ENCODE measurements around the gene ACSL3.
A peak's percentile ranks its signal among the peaks of the same experiment; 100 is the strongest.
"Not testable (repeated sequence)": the region's sequence is repeated elsewhere in the genome, so short reads cannot be mapped to it uniquely, and the experiment has no call there.

ACSL3 gene

GRCh38 chr2:222912117-222912516 is 51.3 kb downstream of the ACSL3 start:
- DNase-seq (ENCODE audit: low read depth in 2 of 2): no peak

GRCh38 chr2:222912776-222913175 is 51.9 kb downstream of the ACSL3 start:
- no peak for DNase-seq (ENCODE audit: low read depth in 2 of 2)

GRCh38 chr2:222915092-222915957 is 54.5 kb downstream of the ACSL3 start:
- DNase-seq (ENCODE audit: low read depth in 2 of 2): no peak

- no peak for DNase-seq (ENCODE audit: low read depth in 2 of 2)
These were observed 55.7 kb downstream of the ACSL3 start for GRCh38 chr2:222916229-222917197.

GRCh38 chr2:222917212-222917611 is 56.4 kb downstream of the ACSL3 start:
- DNase-seq (ENCODE audit: low read depth in 2 of 2): not testable (repeated sequence)

- DNase-seq (ENCODE audit: low read depth in 2 of 2): no peak
These were observed 59.1 kb downstream of the ACSL3 start for GRCh38 chr2:222919841-222920526.

GRCh38 chr2:222920657-222921186 is 59.9 kb downstream of the ACSL3 start:
- no peak for DNase-seq (ENCODE audit: low read depth in 2 of 2)

- no peak for DNase-seq (ENCODE audit: low read depth in 2 of 2)
These were observed 61.4 kb downstream of the ACSL3 start for GRCh38 chr2:222922019-222922800.

- DNase-seq (ENCODE audit: low read depth in 2 of 2): no peak
These were observed 66.1 kb downstream of the ACSL3 start for GRCh38 chr2:222926915-222927314.

GRCh38 chr2:222927600-222927999 is 66.8 kb downstream of the ACSL3 start:
- DNase-seq (ENCODE audit: low read depth in 2 of 2): no peak

GRCh38 chr2:222928335-222928734 is 67.5 kb downstream of the ACSL3 start:
- DNase-seq (ENCODE audit: low read depth in 2 of 2): no peak

GRCh38 chr2:222930862-222931261 is 70.0 kb downstream of the ACSL3 start:
- no peak for DNase-seq (ENCODE audit: low read depth in 2 of 2)

- DNase-seq (ENCODE audit: low read depth in 2 of 2): no peak
These were observed 70.8 kb downstream of the ACSL3 start for GRCh38 chr2:222931659-222932058.

- DNase-seq (ENCODE audit: low read depth in 2 of 2): no peak
These were observed 72.6 kb downstream of the ACSL3 start for GRCh38 chr2:222933458-222933857.

- no peak for DNase-seq (ENCODE audit: low read depth in 2 of 2)
These were observed 75.0 kb downstream of the ACSL3 start for GRCh38 chr2:222935688-222936298.

- DNase-seq (ENCODE audit: low read depth in 2 of 2): no peak
These were observed 75.9 kb downstream of the ACSL3 start for GRCh38 chr2:222936705-222937104.

GRCh38 chr2:222938327-222938726 is 77.5 kb downstream of the ACSL3 start:
- DNase-seq (ENCODE audit: low read depth in 2 of 2): no peak

GRCh38 chr2:222939208-222939856 is 78.5 kb downstream of the ACSL3 start:
- DNase-seq (ENCODE audit: low read depth in 2 of 2): peak in 1 of 2 donors; percentile 19

- no peak for DNase-seq (ENCODE audit: low read depth in 2 of 2)
These were observed 79.1 kb downstream of the ACSL3 start for GRCh38 chr2:222939979-222940378.

- no peak for DNase-seq (ENCODE audit: low read depth in 2 of 2)
These were observed 80.7 kb downstream of the ACSL3 start for GRCh38 chr2:222941510-222942032.
